Cardiac muscle cell (in vitro differentiated cells and primary cell): Measurements from ENCODE around the gene DOCK1. TPM values are rescaled to one million over a fixed set of nuclear protein-coding genes. Genes with fewer than 3 reads are reported as not detected.
A peak's percentile ranks its signal among the peaks of the same experiment; 100 is the strongest.

ENCODE experiments used
- DNase-seq, 2 donors: peaks; one replicate each; pipeline versions ENCODE4 v3.0.0 to v3.0.0-alpha.2; 2010 to 2017; ENCODE audit warnings: low read depth in 1 of 2, low spot score in 1 of 2
- H3K27ac ChIP-seq: fragments of 200-600 bp; sonication (generic); 2 replicates; pipeline ENCODE4 v1.5.1; 2016
- H3K27me3 ChIP-seq: fragments of 200-600 bp; sonication (generic); 2 replicates; pipeline ENCODE4 v1.6.0; 2016; ENCODE audit warnings: control low read depth
- H3K36me3 ChIP-seq: fragments of 200-600 bp; sonication (generic); 2 replicates; pipeline ENCODE4 v1.5.1; 2016; ENCODE audit warnings: control low read depth
- H3K4me1 ChIP-seq: fragments of 200-600 bp; sonication (generic); 2 replicates; pipeline ENCODE4 v1.8.1; 2017; ENCODE audit warnings: low read depth, mild to moderate bottlenecking, mixed run types
- H3K4me3 ChIP-seq: fragments of 200-600 bp; sonication (generic); 2 replicates; pipeline ENCODE4 v1.5.1; 2016; ENCODE audit warnings: mild to moderate bottlenecking
- H3K9me3 ChIP-seq: fragments of 200-600 bp; sonication (generic); 2 replicates; pipeline ENCODE4 v1.5.1; 2017; ENCODE audit warnings: low read depth, mild to moderate bottlenecking, control low read depth
- polyA plus RNA-seq: library from polyadenylated mRNA; unstranded; fragments of >200 nt; fragmentation: Nextera tagmentation; extraction: Ambion mirVana; gene quantifications from 2 replicates; pipeline ENCODE4 v1.2.1, GENCODE V29; 2016
- total RNA-seq: library from RNA; depleted of rRNA; stranded (reverse); fragments of >200 nt; gene quantifications from 2 replicates; pipeline ENCODE4 v1.2.3, GENCODE V29; 2016
- TF ChIP-seq, protein P1 (sequence below): IDR thresholded peaks from 2 replicates; pipeline ENCODE4 v1.5.1; 2012; ENCODE audit warnings: low read depth, mild to moderate bottlenecking, low read length

The DOCK1 gene
- total and polyA plus RNA-seq, 2 experiments from 2014 or later = 15.0 to 30.6 TPM

DNA sequence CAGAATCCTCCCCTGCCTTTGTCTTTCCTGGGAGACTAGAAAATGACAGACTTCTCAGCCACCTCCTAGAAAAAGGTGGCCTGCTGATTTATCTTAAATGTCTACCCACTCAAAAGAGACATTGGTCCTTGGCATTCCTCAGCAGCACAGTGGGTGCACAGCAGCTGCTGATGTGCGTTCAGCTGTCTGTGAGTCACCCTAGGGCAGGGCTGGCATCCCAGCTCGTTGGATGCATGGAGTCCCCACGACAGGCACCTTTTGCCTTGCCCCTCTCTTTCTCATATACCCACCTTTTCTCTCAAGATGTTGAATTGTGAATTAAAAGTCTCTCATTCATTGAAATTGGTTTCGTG, 113.0 kb downstream of the DOCK1 start:
- no peaks in the 10 kb centered on the region for H3K9me3 ChIP-seq
- TF ChIP-seq, protein P1, sequence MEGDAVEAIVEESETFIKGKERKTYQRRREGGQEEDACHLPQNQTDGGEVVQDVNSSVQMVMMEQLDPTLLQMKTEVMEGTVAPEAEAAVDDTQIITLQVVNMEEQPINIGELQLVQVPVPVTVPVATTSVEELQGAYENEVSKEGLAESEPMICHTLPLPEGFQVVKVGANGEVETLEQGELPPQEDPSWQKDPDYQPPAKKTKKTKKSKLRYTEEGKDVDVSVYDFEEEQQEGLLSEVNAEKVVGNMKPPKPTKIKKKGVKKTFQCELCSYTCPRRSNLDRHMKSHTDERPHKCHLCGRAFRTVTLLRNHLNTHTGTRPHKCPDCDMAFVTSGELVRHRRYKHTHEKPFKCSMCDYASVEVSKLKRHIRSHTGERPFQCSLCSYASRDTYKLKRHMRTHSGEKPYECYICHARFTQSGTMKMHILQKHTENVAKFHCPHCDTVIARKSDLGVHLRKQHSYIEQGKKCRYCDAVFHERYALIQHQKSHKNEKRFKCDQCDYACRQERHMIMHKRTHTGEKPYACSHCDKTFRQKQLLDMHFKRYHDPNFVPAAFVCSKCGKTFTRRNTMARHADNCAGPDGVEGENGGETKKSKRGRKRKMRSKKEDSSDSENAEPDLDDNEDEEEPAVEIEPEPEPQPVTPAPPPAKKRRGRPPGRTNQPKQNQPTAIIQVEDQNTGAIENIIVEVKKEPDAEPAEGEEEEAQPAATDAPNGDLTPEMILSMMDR = no peak
- H3K4me3 ChIP-seq = no peak overlapping the region
- no peaks in the 10 kb centered on the region for H3K27me3 ChIP-seq
- H3K4me1 ChIP-seq = peaks cover 9% of the 10 kb centered on the region
- DNase-seq = no peak
- no peaks in the 10 kb centered on the region for H3K36me3 ChIP-seq
- H3K27ac ChIP-seq = no peak overlapping the region

DNA sequence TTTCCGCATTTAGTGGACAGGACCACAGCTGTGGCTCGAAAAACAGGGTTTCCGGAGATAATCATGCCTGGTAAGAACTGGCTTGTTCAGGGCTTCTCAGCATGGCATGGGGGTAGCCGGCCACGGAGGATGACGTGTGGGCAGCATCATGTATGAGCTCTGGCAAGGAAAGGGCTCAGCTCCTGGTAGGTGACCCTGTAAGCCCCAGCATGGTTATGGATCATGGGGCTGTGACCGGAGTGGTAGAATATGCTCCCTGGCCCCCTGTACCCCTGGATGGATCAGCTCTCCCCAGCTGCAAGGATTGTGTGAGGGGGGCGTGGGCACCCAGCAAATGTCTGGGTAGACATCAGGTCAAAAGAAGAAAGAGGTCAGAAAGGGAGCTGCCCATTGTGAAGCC, 113.5 kb downstream of the DOCK1 start:
- Histone ChIP-seq H3K4me1 (peaks cover 4% of the 10 kb centered on the region), H3K9me3 (no peaks in the 10 kb centered on the region), H3K27ac (no peak overlapping the region), H3K27me3 (no peaks in the 10 kb centered on the region), H3K4me3 (no peak overlapping the region), H3K36me3 (no peaks in the 10 kb centered on the region)
- TF ChIP-seq, protein P1 = no peak
- no peak for DNase-seq

DNA sequence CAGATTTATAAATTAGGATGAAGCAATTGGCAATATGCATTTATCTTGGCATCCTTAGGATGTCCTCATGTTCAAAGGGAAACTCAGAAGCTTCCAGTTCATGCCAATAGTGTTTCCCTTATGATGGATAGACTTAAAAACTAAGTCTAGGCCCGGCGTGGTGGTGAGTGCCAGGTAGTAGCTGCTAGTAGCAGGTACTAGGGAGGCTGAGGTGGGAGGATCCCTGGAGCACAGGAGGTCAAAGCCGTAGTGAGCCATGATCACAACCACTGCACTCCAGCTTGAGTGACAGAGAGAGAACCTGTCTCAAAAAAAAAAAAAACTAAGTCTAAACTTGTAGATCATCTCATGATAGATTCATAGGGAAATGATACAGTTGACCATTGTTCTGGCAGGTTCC, 115.0 kb downstream of the DOCK1 start:
- TF ChIP-seq, protein P1 = no peak
- Histone ChIP-seq H3K27ac (no peak overlapping the region), H3K4me3 (no peak overlapping the region), H3K9me3 (no peaks in the 10 kb centered on the region), H3K27me3 (no peaks in the 10 kb centered on the region), H3K4me1 (no peaks in the 10 kb centered on the region), H3K36me3 (no peaks in the 10 kb centered on the region)
- DNase-seq = no peak

DNA sequence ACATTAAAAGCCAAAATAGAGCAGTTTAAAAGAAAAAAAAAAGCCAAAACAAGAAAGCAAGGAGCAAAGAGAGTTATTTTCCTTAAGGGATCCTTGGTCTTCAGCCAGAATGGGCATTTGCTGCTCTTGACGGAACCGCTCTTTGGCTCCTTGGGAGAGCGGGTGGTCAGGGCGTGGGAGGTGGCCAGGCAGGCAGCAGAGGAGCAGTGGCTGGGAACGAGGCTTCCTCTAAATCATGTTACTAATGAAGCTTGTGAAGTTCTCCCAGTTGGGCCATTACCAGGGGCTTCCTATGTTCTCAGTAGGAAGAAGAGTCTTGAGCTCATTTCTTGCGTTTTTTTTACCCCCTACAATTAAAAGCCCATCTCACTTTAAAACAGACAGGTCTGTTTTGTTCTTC, 116.6 kb downstream of the DOCK1 start:
- TF ChIP-seq, protein P1 = no peak
- Histone ChIP-seq H3K27ac (no peak overlapping the region), H3K36me3 (peaks cover 3% of the 10 kb centered on the region), H3K4me1 (no peaks in the 10 kb centered on the region), H3K9me3 (no peaks in the 10 kb centered on the region), H3K4me3 (no peak overlapping the region), H3K27me3 (no peaks in the 10 kb centered on the region)
- DNase-seq = no peak

DNA sequence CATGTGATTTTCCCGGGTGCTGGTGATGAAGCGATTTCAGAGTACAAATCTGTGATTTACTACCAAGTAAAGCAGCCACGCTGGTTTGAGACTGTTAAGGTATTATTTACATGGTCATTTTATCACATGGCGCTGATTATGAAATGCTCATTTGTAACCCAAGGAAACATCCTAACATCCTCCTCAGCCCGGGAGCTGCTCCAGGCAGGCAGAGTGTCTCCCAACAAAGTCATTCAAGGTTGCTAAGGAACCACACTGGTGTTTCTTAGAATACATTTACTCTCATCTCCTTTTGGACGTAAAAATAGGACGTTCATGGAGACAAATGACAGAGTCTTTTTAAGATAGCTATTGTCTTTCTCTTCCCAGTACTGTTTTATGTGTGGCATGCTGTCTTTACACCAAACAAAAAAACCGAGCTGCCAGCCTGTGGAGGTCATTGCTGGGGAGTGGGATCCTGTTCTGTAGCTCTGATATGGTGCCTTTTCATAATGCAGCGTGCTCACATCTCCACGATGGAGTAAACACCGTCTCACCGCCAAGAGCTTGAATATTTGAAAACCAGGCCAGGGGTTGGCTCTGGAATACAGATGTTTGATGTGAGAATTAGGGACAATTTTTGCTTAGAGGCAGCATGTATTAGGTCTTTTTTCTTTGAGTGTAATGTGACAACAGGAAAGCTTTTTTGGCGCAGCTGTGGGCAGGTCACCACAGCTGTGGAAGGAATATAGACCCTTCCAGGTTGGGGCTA, 119.6 kb downstream of the DOCK1 start:
- peak in 1 of 2 donors; percentile 14 for DNase-seq
- Histone ChIP-seq H3K4me3 (no peak overlapping the region), H3K27ac (no peak overlapping the region), H3K36me3 (peaks cover 5% of the 10 kb centered on the region), H3K4me1 (no peaks in the 10 kb centered on the region), H3K27me3 (no peaks in the 10 kb centered on the region), H3K9me3 (no peaks in the 10 kb centered on the region)
- TF ChIP-seq, protein P1 = no peak
